Thymus (tissue), 11 donors: ENCODE data around the gene TOM1L2. TPM values are rescaled to one million over a fixed set of nuclear protein-coding genes. Genes with fewer than 3 reads are reported as not detected.
"Not testable (repeated sequence)": the region's sequence is repeated elsewhere in the genome, so short reads cannot be mapped to it uniquely, and the experiment has no call there.

Experiments
- DNase-seq, 9 donors: peaks; one replicate each; pipeline ENCODE4 v3.0.0-alpha.2; 2013; ENCODE audit warnings: low spot score in 9 of 9, low read depth in 6 of 9, missing footprints in 1 of 9
- H3K27ac ChIP-seq, 2 donors: one replicate each; pipeline ENCODE4 v1.5.1; 2013; ENCODE audit warnings: control low read depth in 1 of 2, low read depth in 1 of 2, low read length in 1 of 2, mild to moderate bottlenecking in 1 of 2, moderate library complexity in 1 of 2
- H3K27me3 ChIP-seq, 2 donors: one replicate each; pipeline ENCODE4 v1.5.1; 2013; ENCODE audit warnings: low read length in 1 of 2; ENCODE audit not compliant: control insufficient read depth in 2 of 2, insufficient read depth in 1 of 2
- H3K36me3 ChIP-seq, 2 donors: one replicate each; pipeline ENCODE4 v1.5.1; 2013; ENCODE audit warnings: low read length in 1 of 2, mild to moderate bottlenecking in 1 of 2, moderate library complexity in 1 of 2; ENCODE audit not compliant: control insufficient read depth in 2 of 2, insufficient read depth in 2 of 2
- H3K4me1 ChIP-seq, 2 donors: one replicate each; pipeline ENCODE4 v1.5.1; 2013; ENCODE audit warnings: low read length in 2 of 2; ENCODE audit not compliant: control insufficient read depth in 2 of 2, insufficient read depth in 2 of 2
- H3K4me3 ChIP-seq, 2 donors: one replicate each; pipeline ENCODE4 v1.5.1; 2013; ENCODE audit warnings: low read length in 2 of 2, control low read depth in 1 of 2, mild to moderate bottlenecking in 1 of 2
- H3K9me3 ChIP-seq, 2 donors: one replicate each; pipeline ENCODE4 v1.5.1; 2013; ENCODE audit warnings: low read length in 1 of 2, mild to moderate bottlenecking in 1 of 2; ENCODE audit not compliant: control insufficient read depth in 2 of 2, insufficient read depth in 1 of 2
- WGBS: extraction: QIAGEN DNeasy Blood & Tissue Kit; methylation state at CpG from one replicate; pipeline ENCODE4 v1.1.7; 2013; 5-methylcytosine and 5-hydroxymethylcytosine counted together
- polyA plus RNA-seq: library from polyadenylated mRNA; stranded (reverse); fragments of 200-250 nt; gene quantifications from one replicate; pipeline ENCODE4 v1.2.3, GENCODE V29; 2013
- total RNA-seq: library from RNA; stranded (reverse); fragments of 120-200 nt; gene quantifications from one replicate; pipeline ENCODE4 v1.2.4, GENCODE V29; 2013
- donor health status: healthy.

The TOM1L2 gene
- total and polyA plus RNA-seq, 2 donors: 6.6 to 17.5 TPM

GRCh38 chr17:17919169-17920107 lies 52.8 kb downstream of the TOM1L2 start:
- Histone ChIP-seq H3K27ac (no peak overlapping the region), H3K27me3 (no peaks in the 10 kb centered on the region), H3K4me1 (peaks cover 2 to 20% of the 10 kb centered on the region in 2 donors), H3K36me3 (no peaks in the 10 kb centered on the region), H3K9me3 (no peaks in the 10 kb centered on the region), H3K4me3 (no peak overlapping the region)
- 57% methylated on average over 5 of the region's 5 CpGs for WGBS
- DNase-seq: peak; percentile 49 to 87 (median 73)

- H3K36me3 ChIP-seq: no peaks in the 10 kb centered on the region
- H3K4me3 ChIP-seq: no peak overlapping the region
- no peak overlapping the region for H3K27ac ChIP-seq
- H3K9me3 ChIP-seq: no peaks in the 10 kb centered on the region
- no peak for DNase-seq
- peaks cover 10 to 29% of the 10 kb centered on the region in 2 donors for H3K4me1 ChIP-seq
- no peaks in the 10 kb centered on the region for H3K27me3 ChIP-seq
Observed at GRCh38 chr17:17917394-17917793, 54.8 kb downstream of the TOM1L2 start.

GRCh38 chr17:17915183-17915582 lies 57.0 kb downstream of the TOM1L2 start:
- Histone ChIP-seq H3K4me3 (no peak overlapping the region), H3K4me1 (peaks cover 10 to 30% of the 10 kb centered on the region in 2 donors), H3K9me3 (no peaks in the 10 kb centered on the region), H3K36me3 (no peaks in the 10 kb centered on the region), H3K27ac (no peak overlapping the region), H3K27me3 (no peaks in the 10 kb centered on the region)
- no peak for DNase-seq

- no peaks in the 10 kb centered on the region for H3K9me3 ChIP-seq
- no peak overlapping the region for H3K4me3 ChIP-seq
- peak in 6 of 9 donors; percentile 25 to 79 (median 48) for DNase-seq
- no peaks in the 10 kb centered on the region for H3K27me3 ChIP-seq
- no peaks in the 10 kb centered on the region for H3K36me3 ChIP-seq
- peak overlapping the region; percentile 10 to 68 for H3K27ac ChIP-seq
- 44% methylated on average over 4 of the region's 4 CpGs for WGBS
- H3K4me1 ChIP-seq: peaks cover 10 to 22% of the 10 kb centered on the region in 2 donors
Observed at GRCh38 chr17:17913695-17914332, 58.4 kb downstream of the TOM1L2 start.

DNA sequence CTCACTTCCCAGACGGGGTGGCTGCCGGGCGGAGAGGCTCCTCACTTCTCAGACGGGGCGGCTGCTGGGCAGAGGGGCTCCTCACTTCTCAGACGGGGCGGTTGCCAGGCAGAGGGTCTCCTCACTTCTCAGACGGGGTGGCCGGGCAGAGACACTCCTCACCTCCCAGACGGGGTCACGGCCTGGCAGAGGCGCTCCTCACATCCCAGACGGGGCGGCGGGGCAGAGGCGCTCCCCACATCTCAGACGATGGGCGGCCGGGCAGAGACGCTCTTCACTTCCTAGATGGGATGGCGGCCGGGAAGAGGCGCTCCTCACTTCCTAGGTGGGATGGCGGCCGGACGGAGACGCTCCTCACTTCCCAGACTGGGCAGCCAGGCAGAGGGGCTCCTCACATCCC lies 59.9 kb downstream of the TOM1L2 start:
- DNase-seq: not testable (repeated sequence)
- 98% methylated on average over 20 of the region's 27 CpGs for WGBS

GRCh38 chr17:17911001-17911613 lies 61.1 kb downstream of the TOM1L2 start:
- Histone ChIP-seq H3K4me1 (peaks cover 10 to 20% of the 10 kb centered on the region in 2 donors), H3K27ac (peak overlapping the region in 1 of 2 donors; percentile 22), H3K36me3 (no peaks in the 10 kb centered on the region), H3K27me3 (no peaks in the 10 kb centered on the region), H3K4me3 (no peak overlapping the region), H3K9me3 (no peaks in the 10 kb centered on the region)
- WGBS: 93% methylated on average over 10 of the region's 10 CpGs
- peak in 1 of 9 donors; percentile 17 for DNase-seq

More for the DNA sequence above, 59.9 kb downstream of the TOM1L2 start:
- peaks cover 10 to 20% of the 10 kb centered on the region in 2 donors for H3K4me1 ChIP-seq
- H3K36me3 ChIP-seq, H3K9me3 ChIP-seq, H3K27ac ChIP-seq, H3K27me3 ChIP-seq, H3K4me3 ChIP-seq: not testable (repeated sequence)

GRCh38 chr17:17910060-17910459 lies 62.1 kb downstream of the TOM1L2 start:
- no peak for DNase-seq

GRCh38 chr17:17909078-17909477 lies 63.1 kb downstream of the TOM1L2 start:
- Histone ChIP-seq H3K27me3 (no peaks in the 10 kb centered on the region), H3K4me1 (peaks cover 5 to 14% of the 10 kb centered on the region in 2 donors), H3K4me3 (no peak overlapping the region), H3K36me3 (no peaks in the 10 kb centered on the region), H3K9me3 (no peaks in the 10 kb centered on the region), H3K27ac (no peak overlapping the region)
- 98% methylated on average over 5 of the region's 5 CpGs for WGBS
- no peak for DNase-seq

More at GRCh38 chr17:17910060-17910459, 62.1 kb downstream of the TOM1L2 start:
- Histone ChIP-seq H3K9me3 (no peaks in the 10 kb centered on the region), H3K36me3 (no peaks in the 10 kb centered on the region), H3K27me3 (no peaks in the 10 kb centered on the region), H3K27ac (no peak overlapping the region), H3K4me3 (no peak overlapping the region), H3K4me1 (peaks cover 10 to 20% of the 10 kb centered on the region in 2 donors)
- 87% methylated on average over 4 of the region's 4 CpGs for WGBS

GRCh38 chr17:17907469-17907868 lies 64.7 kb downstream of the TOM1L2 start:
- Histone ChIP-seq H3K27me3 (no peaks in the 10 kb centered on the region), H3K4me3 (no peak overlapping the region), H3K9me3 (no peaks in the 10 kb centered on the region), H3K4me1 (peaks cover 0 to 9% of the 10 kb centered on the region in 2 donors), H3K36me3 (no peaks in the 10 kb centered on the region), H3K27ac (no peak overlapping the region)
- WGBS: over 99% methylated on average over 4 of the region's 4 CpGs
- DNase-seq: no peak
